Medulla oblongata (tissue), 1 donor: ENCODE results near the gene BEX4.
"Not testable (repeated sequence)": the region's sequence is repeated elsewhere in the genome, so short reads cannot be mapped to it uniquely, and the experiment has no call there.

ENCODE experiments used
- DNase-seq: peaks from one replicate; pipeline ENCODE4 v3.0.0-alpha.2; 2015; ENCODE audit errors: extremely low spot score

BEX4 gene

DNA sequence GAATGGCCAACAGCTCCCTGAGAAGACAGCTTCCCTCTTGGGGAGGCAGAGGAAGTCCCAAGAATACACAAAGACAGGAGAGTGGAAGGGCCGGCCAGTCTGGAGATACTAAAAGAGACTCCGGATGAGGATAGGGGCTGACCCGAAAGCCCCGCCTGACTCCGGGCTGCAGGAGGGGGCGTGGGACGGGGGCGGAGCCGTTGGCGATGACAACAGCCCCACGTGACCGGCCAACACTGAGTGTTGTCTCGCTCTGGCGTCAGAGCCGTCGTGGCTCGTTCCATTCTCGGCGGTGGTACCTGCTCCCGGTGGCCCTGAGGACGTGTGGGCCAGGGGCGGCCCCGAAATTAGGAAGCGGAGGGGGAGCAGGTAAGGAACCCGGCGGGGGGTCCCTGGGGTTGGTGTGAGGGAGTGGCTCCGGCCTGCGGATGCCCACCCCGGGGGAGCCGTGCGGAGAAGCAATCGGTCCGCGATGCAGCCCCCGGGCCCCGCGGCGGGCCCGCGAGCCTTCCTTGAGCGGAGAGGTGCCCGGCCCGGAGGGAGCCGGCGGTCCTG, at the start of gene BEX4:
BEX4 (plus strand) TSS at position 239 of the 555 bp plus-strand sequence. CDS start 1,046 bp downstream, outside the sequence.
- peak; percentile 88 for DNase-seq

DNA sequence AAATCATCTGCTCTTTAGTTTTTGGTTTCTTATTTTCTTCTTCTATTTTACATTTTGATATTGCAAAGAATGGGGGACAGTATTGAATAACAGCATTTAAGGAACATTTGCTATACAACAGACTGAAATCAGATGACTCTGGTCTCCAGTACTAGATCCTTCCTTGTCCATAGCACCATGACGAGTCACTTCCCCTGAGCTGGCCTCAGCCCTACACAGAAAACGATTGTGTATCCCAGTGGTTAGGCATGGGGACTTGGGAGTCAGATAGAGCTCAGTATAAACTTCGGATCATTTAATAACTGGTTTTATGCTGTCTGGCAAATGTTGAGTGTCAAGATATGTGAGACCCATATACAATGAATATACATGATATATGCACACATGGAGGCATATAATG, 44.7 kb upstream of the BEX4 start:
- no peak for DNase-seq

DNA sequence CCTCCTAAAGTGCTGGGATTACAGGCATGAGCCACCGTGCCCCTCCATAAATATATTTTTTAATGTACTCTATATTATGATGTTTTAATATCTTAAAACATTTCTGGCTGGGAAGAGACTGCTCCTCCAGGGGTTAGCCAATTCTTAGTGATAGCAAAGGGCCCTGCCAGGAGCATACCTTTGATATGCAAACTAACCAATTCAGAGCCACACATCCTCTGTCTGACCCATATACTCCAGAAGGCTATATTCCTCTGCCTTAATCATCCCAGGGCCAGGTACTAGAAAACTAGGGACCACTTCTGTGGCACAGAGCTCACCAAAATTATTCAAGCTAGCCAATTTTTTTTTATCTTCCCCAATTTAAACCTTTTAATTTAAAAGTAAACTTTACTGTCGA, 43.6 kb upstream of the BEX4 start:
- DNase-seq: no peak

DNA sequence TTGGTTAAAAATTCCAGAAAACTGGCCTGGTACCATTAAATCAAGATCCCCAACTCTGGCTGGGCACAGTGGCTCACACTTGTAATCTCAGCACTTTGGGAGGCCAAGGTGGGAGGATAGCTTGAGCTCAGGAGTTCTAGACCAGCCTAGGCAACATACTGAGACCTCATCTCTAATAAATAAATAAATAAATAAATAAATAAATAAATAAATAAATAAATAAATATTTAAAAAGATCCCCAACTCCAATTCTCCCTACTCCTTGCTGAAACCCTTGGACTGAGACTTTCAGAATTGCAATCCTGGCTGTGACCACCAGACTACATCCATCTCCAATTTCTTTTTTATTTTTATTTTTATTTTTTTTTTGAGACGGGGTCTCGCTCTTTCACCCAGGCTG, 39.7 kb upstream of the BEX4 start:
- not testable (repeated sequence) for DNase-seq

DNA sequence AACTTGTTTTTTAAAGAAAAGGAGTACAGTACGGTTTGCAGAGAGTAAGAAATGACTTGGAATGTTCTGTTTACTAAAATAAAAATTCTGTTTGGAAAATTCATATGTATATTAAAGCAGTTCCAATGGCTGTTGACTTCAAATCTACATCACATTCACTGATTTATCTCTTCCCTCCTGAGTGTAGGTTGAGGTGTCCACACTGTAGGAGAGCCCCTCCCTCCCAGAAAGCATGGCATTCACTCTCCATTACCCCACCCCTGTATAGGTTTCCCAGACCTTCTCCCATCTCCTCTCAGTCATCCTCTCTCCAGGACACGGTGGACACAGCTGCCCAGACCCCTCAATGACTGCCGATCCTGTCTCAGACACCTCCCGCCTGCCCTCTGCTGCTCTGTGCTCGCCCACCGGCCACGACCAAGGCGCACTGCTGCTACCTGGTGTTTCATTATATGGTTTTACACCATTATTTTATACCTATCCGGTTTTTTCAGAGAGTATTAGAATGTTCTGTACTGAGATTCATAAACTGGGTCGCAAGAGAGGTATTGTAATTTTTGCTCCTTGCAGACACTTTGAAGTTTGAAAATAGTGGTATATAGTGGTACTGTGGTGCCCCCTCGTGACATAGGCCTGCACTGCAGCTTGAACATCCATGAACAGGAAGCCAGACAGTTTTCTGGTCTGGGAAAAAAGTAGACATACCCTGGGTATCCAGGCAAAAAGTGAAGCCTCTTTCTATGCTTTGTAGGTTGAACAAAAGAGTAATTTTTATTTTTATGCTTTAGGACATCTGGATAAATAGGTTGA, 38.8 kb upstream of the BEX4 start:
- DNase-seq: peak; percentile 50

GRCh38 chrX:103177556-103177955, 37.4 kb upstream of the BEX4 start:
- DNase-seq: no peak

DNA sequence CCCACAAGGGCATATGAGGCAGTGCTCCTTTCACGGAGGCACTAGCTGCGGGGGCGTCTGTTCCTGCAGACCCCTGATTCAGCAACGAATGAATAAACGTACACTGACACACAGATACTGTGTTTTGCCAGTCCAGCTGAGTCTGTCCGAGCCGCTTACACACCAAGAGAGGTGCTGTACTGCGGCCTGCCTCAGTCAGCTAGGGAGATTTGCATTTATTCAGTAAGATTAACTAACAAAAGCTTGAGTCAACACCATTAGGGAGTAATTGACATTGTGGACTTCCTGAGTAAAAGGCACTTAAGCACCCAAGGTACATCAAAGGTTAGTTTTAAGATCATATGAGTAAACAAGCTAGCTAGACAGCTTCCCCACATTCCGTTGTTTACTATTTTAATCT, 31.0 kb upstream of the BEX4 start:
- no peak for DNase-seq

DNA sequence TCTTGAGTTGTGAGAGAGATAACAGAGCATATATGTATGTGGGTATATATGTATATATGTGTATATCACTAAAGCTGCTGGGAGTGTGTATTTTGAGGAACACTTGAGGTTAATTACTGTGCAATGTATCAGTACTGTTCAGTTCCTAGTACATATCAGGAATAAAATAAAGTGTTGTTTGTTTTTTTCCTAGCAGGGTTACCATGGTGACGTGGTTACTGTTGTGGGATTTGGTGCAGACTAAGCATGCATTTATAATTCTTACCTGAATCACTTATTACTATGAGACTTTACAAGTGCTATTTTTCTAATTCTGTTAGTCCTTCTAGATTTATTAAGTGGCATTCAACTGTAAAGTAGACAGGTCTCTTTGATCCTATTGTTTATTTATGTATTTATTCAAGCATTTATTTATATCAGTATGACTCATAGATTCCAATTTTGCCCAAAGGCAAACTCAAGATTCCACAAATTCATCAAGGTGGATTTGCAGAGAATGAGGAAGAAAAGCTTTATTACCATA, 26.9 kb upstream of the BEX4 start:
- no peak for DNase-seq

GRCh38 chrX:103197721-103198306, 17.1 kb upstream of the BEX4 start:
- no peak for DNase-seq

DNA sequence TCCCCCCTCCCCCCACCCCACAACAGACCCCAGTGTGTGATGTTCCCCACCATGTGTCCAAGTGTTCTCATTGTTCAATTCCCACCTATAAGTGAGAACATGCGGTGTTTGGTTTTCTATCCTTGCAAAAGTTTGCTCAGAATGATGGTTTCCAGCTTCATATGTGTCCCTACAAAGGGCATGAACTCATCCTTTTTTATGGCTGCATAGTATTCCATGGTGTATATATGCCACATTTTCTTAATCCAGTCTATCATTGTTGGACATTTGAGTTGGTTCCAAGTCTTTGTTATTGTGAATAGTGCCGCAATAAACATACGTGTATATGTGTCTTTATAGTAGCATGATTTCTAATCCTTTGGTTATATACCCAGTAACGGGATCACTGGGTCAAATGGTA, 16.2 kb upstream of the BEX4 start:
- not testable (repeated sequence) for DNase-seq

DNA sequence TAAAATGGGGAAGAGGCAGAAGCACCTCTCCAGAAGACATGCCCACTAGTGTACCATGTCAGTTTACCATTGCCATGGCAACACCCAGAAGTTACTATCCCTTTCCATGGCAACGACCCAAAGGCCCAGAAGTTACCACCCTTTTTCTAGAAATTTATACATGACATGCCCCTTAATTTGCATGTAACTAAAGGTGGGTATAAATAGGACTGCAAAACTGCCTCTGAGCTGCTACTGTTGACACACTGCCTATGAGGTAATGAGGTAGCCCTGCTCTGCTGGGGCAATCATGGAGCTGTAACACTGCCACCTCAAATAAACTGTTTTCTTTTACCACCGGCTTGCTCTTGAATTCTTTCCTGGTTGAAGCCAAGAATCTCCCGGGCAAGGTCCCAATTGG, 13.9 kb upstream of the BEX4 start:
- DNase-seq: no peak

GRCh38 chrX:103210056-103210455, 4.9 kb upstream of the BEX4 start:
- DNase-seq: no peak

DNA sequence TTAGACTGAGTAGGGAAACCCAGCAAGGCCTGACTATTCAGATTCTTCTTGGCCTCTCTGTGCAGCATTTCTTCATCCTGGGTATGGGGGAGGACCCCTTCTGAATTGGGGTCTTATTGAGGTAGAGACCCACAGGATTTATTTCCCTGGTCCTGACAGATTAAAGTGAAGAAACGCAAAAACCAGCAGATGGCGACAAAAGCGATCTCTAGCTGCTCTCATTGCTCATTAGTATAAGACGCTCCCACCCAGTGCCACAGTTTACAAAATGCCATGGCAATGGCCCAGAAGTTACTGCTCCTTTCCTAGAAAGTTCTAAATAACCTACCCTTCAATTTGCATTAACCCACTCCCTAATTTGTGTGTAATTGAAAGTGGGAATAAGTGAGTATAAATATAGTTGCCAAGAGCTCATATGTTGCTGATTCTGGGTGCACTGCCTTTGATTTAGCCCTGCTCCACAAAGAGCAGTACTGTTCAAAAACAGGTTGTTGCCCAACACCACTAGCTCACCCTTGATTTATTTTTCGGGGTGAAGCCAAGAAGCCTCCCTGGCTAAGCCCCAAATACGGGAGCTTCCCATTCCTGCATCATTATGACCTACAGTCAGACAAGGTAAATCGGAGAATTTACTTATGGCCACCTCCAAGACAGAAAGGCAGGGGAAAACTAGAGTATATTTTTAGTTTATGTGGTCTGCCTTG, 3.7 kb upstream of the BEX4 start:
- peak; percentile 76 for DNase-seq

DNA sequence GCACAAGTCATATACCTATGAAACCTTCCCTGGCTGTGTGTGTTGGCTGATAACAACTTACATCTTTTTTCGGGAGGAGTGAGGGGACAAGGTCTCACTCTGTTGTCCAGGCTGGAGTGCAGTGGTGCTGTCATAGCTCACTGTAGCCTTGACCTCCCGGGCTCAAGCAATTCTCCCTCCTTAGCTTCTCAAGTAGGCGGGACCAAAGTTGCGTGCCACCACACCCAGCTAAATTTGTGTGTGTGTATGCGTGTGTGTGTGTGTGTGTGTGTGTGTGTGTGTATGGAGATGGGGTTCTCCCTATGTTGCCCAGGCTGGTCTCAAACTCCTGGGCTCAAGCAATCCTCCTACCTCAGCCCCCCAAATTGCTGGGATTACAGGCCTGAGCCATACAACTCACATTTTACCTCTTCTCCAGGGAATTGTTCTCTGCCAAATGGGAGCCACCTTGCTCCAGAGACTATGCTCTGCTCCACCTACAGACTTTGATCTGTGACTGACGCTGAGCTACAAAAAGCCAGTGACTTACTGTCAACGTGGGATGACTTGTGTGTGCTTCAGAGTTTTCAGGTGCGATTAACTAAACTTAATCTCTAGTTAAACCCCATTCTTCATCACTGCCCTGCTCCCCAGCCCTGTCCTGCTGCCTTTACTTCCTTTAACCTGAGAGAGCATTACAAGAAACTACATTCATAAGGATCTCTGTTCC, 2.0 kb upstream of the BEX4 start:
- DNase-seq: no peak

- DNase-seq: peak; percentile 20
Measured at GRCh38 chrX:103215425-103215991, 600 bp downstream of the BEX4 start.

DNA sequence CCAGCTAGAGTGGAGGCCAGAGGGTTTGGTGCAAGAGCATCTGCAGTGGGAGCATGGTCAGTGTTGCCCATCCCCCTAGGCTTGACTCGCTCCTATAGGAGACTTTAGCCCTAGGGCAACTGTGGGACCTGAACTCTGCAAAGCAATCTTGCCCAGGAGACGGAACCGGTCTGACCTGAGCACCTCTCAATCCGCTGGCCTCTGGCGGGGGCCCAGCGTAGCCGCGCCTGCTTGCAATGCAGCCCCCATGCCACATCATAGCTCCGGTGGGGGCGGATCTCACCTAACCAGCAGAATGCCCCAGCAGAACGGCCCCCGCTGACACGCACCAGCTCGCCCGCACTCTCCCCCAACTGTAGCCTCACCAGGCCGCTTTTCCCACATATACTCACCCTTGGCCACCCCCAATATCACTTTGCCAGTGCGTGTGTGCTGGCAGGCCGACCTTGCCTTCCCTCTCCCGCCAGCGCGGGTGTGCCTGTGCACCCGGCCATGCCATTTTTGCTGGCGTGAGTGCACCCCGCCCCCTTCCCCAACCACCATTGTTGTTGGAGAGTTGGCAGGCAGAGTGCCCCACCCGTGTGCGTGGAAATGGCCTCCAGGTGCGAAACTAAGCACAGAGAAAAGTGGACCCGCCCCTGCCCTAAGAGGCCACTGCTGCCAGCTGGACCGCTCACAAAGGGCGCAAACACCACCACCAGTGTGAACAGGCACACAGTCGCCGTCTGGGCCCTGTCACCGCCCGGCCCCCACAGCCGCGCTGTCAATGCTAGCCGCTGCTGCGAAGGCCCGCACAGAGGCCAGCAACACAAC, 5.8 kb downstream of the BEX4 start:
- no peak for DNase-seq

- DNase-seq: not testable (repeated sequence)
Measured at GRCh38 chrX:103225918-103226317, 11.0 kb downstream of the BEX4 start.

DNA sequence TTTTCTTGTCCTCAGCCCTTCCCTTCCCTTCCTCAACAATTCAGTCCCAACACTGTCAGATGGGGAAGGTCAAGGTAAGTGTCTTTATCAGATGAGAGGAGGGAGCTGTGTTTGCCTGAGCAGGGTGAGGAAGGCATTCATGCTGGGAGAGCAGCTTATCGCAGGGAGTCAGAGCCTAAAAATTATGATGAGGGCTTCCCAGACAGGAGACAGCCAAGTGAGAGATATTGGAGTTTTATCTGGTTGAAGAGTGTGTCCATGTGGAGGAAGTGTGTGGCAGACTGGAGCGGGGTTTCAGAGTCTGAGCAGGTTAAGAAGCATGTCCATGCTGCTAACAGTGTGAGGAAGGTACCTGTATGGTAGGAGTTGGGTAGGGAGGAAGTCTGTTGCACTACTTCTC, 18.4 kb downstream of the BEX4 start:
- DNase-seq: no peak

DNA sequence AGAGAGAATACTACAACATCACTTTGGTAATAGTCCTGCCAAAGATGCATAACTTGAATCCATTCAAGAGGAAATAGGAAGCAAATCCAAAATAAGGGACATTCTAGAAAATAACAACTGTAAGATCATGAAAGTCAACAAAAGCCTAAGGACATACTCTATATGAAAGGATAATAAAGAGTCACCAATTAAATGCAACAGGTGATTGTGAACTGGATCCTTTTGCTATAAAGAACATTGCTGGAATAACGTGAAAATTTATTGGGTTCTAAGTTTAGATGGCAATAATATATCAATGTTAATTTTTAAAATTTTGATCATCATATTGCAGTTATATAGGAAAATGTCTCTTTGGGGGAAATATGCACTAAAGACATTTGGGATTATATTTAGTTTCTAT, 20.0 kb downstream of the BEX4 start:
- DNase-seq: no peak

GRCh38 chrX:103235608-103236007, 20.7 kb downstream of the BEX4 start:
- not testable (repeated sequence) for DNase-seq
